ENCODE measurements around the gene APIP.

The APIP gene

DNA sequence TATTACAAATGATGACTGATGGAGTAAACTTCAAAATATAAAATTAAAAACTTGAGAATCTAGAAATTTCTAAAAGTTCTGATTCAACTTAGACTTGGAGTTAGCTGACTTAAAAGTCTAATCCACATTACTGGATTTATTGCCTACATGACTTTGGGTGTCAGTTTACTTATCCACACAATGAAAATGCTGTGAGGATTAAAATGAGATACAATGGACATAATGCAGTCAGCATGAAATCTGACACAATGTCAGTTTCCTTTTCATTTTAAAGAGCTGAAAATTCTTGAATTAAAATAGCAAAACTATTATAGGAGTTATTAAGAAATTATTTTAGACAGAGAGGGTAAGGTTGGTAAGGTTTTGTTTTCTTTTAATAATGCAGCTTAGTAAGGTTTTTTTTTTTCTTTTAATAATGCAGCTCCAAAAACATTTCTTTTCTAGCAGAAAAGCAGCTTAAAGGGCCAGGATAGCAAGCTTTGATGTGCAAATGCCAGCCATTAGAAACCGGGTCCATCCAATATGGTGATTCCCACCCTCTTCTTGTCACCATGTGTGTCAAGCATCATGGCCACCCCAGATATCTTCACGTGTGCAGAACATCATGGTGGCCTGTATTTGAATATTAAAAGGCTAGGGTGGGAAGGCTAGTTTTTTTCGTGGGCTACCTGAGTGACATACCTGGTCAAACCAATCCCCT, 18.9 kb downstream of the APIP start:
- no peak for TF ChIP-seq REST (IDR thresholded peaks at IDR 0.05; ENCODE audit: low read depth)
- TF ChIP-seq MAX (IDR thresholded peaks at IDR 0.05): no peak
- no peak for TF ChIP-seq YY1 (IDR thresholded peaks at IDR 0.05; ENCODE audit: low read depth)
- TF ChIP-seq ZBTB7A (IDR thresholded peaks at IDR 0.05; ENCODE audit: low read depth): no peak
- no peak for TF ChIP-seq EP300 (IDR thresholded peaks at IDR 0.05; ENCODE audit: borderline replicate concordance)
- no peak for TF ChIP-seq EGR1 (IDR thresholded peaks at IDR 0.05)
- TF ChIP-seq RAD21 (IDR thresholded peaks at IDR 0.05; ENCODE audit: low read depth): no peak
- TF ChIP-seq TEAD4 (IDR thresholded peaks at IDR 0.05): no peak
- no peak for TF ChIP-seq FOXM1 (IDR thresholded peaks at IDR 0.05; ENCODE audit: borderline replicate concordance, low read depth)
- TF ChIP-seq CREB1 (IDR thresholded peaks at IDR 0.05; ENCODE audit: low read depth): no peak
- TF ChIP-seq, protein P1, sequence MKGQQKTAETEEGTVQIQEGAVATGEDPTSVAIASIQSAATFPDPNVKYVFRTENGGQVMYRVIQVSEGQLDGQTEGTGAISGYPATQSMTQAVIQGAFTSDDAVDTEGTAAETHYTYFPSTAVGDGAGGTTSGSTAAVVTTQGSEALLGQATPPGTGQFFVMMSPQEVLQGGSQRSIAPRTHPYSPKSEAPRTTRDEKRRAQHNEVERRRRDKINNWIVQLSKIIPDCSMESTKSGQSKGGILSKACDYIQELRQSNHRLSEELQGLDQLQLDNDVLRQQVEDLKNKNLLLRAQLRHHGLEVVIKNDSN (IDR thresholded peaks at IDR 0.05): no peak
- no peak for TF ChIP-seq CEBPB (IDR thresholded peaks at IDR 0.05)
- no peak for TF ChIP-seq TCF12 (IDR thresholded peaks at IDR 0.05; ENCODE audit: low read depth)
- TF ChIP-seq NFIC (IDR thresholded peaks at IDR 0.05): no peak
- TF ChIP-seq TAF1 (IDR thresholded peaks at IDR 0.05; ENCODE audit: low read depth): no peak

DNA sequence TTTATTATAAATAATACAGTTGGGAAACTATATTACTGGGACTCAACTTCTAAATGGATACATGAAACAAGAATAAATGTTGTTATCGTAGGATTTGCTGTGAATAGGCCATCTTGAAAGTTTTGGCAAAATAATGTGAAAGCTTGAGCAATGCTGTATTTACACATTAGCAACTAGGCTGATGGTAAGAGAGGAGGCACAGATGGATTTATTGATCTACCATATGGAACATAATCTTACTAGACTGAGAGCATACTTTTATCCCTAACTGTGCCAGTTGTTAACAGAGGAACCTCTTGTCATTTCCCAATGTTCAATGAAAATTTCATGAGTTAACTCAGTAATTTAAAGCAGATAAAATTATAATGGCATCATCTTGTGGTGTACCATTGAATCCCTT, 22.8 kb downstream of the APIP start:
- no peak for TF ChIP-seq CEBPB (IDR thresholded peaks at IDR 0.05)
- TF ChIP-seq TCF12 (IDR thresholded peaks at IDR 0.05; ENCODE audit: low read depth): no peak
- no peak for TF ChIP-seq FOXM1 (IDR thresholded peaks at IDR 0.05; ENCODE audit: borderline replicate concordance, low read depth)
- no peak for TF ChIP-seq MAX (IDR thresholded peaks at IDR 0.05)
- TF ChIP-seq, protein P1 (IDR thresholded peaks at IDR 0.05): no peak
- no peak for TF ChIP-seq CREB1 (IDR thresholded peaks at IDR 0.05; ENCODE audit: low read depth)
- TF ChIP-seq YY1 (IDR thresholded peaks at IDR 0.05; ENCODE audit: low read depth): no peak
- TF ChIP-seq TEAD4 (IDR thresholded peaks at IDR 0.05): no peak
- TF ChIP-seq ZBTB7A (IDR thresholded peaks at IDR 0.05; ENCODE audit: low read depth): no peak

- TF ChIP-seq EGR1 (IDR thresholded peaks at IDR 0.05) (no peak), REST (IDR thresholded peaks at IDR 0.05; ENCODE audit: low read depth) (no peak), CEBPB (IDR thresholded peaks at IDR 0.05) (no peak), CREB1 (IDR thresholded peaks at IDR 0.05; ENCODE audit: low read depth) (no peak), ZBTB7A (IDR thresholded peaks at IDR 0.05; ENCODE audit: low read depth) (no peak)
These were observed 24.6 kb downstream of the APIP start for GRCh38 chr11:34891611-34892010.

- TF ChIP-seq REST (IDR thresholded peaks at IDR 0.05; ENCODE audit: low read depth): no peak
- TF ChIP-seq RAD21 (IDR thresholded peaks at IDR 0.05; ENCODE audit: low read depth): peak; percentile 71
These were observed 25.4 kb downstream of the APIP start for GRCh38 chr11:34890812-34891211.

- TF ChIP-seq EP300 (IDR thresholded peaks at IDR 0.05; ENCODE audit: borderline replicate concordance) (no peak), RAD21 (IDR thresholded peaks at IDR 0.05; ENCODE audit: low read depth) (peak; percentile 42)
These were observed 26.1 kb downstream of the APIP start for GRCh38 chr11:34890089-34890488.

Data from Ishikawa (cell line).